HuH-7.5 (cell line): Measurements from ENCODE around the gene TBC1D5.
"Not testable (repeated sequence)": the region's sequence is repeated elsewhere in the genome, so short reads cannot be mapped to it uniquely, and the experiment has no call there.

Experiments used
- DNase-seq: peaks from one replicate; pipeline ENCODE4 v3.0.0; 2011; ENCODE audit warnings: low spot score

TBC1D5 gene

DNA sequence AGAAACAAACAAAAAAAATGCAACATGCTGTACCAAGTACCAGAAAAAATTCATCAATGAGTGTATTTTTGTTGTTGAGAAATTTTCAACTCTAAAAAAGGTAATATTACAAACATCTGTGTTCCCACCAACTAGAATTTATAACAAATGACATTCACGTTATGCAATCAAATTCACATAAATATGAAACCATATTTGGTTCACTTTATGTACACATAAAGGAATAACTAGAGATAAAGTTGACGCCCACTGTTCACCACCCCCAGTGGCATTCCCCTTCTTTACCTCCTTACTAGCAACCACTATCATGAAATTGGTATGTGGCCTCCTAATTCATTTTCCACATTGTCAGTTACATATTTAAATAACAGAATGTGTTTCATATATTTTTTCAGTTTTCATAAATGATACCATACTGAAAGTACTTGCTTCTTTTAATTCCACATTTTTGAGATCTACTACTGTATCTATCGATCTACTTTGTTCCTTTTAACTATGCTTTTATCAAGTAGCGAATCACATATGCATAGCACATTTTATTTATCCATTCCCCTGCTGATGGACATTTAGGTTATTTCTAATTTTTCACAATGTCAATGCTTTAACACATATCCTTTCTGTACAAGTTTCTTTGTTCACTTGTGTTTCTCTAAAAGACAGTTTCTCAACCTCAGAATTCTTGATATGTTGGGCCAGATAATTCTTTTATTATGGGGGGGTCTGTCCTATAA, 34.5 kb downstream of the TBC1D5 start:
- DNase-seq, result no peak

DNA sequence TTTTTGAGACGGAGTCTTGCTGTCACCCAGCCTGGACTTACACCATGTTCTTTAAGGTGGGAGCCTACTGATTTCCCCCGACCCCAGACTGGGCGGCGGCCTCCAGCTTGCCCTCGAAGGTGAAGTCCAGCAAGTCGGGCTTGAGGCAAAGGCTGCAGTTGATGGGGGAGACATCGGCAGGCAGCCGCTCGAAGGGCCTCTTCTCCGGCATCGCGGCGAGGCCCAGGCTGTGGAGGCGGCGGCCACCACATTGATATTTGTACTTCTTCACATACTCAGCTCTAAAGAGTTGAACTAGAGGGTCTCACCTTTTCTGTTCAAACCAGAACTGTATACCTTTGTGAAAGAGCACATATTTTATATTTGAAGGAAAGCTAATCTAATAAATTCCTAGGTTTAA, 36.4 kb downstream of the TBC1D5 start:
- not testable (repeated sequence) for DNase-seq

DNA sequence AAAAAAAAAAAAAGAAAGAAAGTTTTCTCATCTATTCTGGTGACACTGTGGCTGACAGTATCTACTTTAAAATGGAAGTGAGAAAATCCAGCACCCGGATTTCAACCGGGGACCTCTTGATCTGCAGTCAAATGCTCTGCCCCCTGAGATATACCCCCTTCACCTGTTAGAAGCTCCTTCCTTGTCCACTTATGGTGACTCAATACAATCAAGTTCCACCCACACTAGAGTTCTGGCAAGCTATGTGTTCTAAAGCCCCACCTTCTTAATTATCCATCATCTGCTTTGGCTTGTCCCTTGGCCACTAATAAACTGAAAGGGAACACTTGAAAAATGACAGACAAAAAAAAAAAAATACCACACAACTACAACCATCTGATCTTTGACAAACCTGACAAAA, 42.6 kb downstream of the TBC1D5 start:
- DNase-seq, result not testable (repeated sequence)

DNA sequence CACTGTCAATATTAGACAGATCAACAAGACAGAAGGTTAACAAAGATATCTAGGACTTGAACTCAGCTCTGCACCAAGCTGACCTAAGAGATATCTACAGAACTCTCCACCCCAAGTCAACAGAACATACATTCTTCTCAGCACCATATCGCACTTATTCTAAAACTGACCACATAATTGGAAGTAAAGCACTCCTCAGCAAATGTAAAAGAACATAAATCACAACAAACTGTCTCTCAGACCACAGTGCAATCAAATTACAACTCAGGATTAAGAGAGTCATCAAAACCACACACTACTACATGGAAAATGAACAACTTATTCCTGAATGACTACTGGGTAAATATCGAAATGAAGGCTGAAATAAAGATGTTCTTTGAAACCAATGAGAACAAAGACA, 46.8 kb downstream of the TBC1D5 start:
- not testable (repeated sequence) for DNase-seq

DNA sequence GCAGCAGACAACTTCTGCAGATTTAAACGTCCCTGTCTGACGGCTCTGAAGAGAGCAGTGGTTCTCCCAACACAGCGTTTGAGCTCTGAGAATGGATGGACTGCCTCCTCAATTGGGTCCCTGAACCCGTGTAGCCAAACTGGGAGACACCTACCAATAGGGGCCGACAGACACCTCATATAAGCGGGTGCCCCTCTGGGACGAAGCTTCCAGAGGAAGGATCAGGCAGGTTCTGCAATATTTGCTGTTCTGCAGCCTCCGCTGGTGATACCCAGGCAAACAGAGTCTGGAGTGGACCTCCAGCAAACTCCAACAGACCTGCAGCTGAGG, 48.8 kb downstream of the TBC1D5 start:
- DNase-seq, result not testable (repeated sequence)

DNA sequence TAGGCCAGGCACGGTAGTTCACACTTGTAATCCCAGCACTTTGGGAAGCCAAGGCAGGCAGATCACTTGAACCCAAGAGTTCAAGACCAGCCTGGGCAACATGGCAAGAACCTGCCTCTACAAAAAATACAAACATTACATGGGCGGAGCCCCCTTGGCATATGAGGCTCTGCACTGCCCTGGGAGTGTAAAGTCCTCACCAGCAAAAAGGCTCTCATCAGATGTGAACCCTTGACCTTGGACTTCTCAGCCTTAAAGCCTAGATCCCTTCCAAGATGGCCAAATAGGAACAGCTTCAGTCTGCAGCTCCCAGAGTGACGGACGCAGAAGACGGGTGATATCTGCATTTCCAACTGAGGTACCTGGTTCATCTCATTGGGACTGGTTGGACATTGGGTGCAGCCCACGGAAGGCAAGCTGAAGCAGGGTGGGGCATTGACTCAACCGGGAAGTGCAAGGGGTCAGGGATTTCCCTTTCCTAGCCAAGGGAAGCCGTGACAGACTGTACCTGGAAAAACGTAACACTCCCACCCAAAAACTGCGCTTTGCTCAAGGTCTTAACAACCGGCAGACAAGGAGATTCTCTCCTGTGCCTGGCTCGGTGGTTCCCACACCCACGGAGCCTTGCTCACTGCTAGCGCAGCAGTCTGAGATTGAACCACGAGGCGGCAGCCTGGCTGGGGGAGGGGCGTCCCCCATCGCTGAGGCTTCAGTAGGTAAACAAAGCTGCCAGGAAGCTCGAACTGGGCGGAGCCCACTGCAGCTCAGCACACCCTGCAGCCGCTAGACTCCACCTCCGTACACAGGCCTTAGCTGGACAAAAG, 49.4 kb downstream of the TBC1D5 start:
- DNase-seq, result not testable (repeated sequence)

DNA sequence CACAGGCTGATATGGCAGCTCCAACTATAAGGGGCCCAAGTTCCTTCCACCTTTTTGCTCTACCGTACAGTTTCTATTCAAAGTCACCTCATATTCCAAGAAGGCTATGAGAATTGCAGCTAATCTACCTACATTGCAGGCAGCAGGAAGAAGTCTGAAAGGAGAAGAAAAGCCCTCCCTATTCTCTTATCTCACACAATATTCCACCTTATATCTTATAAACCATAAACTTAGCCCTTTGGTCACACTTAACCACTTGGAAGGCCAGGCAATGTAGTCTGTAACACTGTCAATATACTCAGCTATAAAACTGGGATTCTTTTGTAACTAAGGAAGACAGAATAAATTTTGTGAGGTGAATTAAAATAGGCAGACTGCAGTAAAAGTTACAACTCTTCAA, 54.9 kb downstream of the TBC1D5 start:
- no peak for DNase-seq

DNA sequence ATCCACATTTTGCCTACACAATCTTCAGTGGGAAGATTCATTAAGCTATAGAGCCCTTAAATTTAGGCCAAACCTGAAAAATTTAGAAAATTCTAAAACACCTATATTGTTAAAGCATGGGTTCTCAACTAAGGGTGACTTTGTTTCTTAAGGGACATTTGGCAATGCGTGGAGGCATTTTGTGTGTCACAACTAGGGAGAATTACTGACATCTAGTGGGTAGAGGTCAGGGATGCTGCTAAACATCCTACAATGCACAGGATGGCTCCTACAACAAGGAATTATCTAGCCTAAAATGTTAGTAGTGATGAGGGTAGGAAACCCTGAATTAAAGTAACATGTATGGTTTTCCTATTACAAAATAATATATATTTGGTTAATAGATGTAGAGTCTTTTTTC, 55.8 kb downstream of the TBC1D5 start:
- no peak for DNase-seq

DNA sequence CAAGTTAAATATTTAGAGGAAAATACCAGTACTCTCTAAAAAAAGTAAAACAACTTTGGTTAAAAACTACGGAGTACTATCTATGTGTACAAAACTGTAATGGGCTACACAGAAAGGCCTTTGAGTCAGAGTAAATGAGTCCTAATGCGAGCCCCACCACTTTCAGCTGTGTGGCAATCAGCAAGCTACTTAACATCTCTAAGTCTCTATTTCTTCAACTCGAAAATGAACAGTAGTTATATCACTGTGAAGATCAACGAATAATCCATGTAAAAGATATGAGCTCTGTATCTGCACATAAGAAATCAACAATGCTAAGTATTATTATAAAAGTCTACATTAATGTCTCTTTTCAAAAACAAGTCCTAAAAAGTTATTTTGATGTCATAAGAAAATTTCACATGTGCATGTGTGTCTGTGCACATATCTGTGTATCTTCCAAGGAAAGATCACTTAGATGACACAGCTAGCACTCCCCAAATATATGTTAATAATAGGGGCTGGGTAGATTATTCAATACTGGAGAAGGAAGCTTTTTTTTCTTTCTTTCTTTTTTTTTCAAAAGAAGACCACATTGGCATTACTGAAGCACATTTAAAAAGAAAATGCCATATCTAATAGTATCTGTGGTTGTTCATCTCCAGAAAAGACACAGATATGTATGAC, 58.8 kb downstream of the TBC1D5 start:
- DNase-seq, result no peak

DNA sequence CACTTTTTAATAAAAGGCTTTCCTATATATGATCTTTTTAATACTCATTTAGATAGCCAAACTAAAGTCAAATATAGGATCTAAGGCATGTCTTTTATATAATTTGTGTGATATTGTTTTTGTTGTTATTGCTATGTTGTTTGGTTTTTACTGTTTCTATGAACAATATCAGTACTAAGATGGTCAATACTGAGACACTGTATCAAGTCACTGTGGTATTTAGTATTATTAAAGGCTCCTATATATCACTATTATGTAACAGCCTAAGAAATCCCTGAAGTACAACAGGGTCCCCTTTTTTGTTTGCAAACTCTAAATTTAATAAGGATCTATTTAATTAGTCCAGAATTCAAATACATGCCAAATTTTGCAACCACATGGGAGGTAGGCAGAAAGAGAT, 61.9 kb downstream of the TBC1D5 start:
- no peak for DNase-seq

DNA sequence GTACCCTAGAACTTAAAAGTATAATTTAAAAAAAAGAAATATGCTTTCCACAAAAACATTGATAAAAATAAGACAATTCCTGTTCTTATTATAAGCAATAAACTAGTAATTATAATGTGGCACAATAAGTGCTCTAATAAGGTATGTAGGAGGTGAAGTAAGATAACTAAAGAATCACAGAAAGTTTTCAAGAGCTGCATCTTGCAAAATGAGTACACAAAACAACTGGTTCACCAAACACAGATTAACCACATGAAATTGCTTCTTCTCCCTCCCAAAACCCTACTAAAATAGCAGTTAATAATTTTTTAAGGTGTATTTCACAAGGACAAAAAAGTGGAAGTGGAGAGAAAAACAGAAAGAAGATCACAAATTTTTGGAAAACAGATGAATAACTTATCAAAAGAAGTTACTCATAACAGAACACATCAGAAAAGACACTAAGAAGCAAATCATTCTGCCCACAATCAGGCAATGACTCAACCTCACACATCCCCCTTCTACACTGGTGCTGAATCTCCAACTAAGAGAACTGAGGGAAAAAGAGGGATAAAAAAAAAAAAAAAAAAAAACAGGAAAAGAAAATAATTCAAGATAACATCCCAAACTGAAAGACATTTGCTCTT, 64.2 kb downstream of the TBC1D5 start:
- DNase-seq, result no peak

DNA sequence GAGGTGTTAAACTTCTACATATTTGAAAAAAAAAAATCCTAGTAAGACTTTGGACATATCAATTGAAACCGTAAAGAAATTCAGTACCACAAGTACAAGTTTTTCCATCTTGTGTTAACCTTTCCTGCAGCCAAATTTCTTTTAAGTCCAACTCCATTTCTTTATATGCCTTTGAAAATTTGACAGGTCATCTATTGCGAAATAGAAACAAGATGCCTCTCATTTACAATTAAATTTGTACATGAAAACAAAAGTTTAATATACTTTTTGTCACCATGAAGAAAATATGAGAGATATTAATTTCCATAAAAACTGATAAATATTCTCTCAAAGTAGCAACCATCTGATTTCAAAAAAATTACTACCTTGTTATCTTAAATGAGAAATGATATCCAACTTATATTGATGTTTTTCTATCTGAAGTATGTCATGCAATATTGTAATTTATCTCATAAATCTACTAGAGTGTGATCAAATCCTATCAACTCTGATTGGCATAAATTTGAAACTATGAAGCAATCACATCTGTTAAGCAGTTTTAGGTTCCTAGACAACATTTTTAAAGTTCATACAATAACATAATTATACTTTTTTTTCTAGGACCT, 68.2 kb downstream of the TBC1D5 start:
- no peak for DNase-seq

DNA sequence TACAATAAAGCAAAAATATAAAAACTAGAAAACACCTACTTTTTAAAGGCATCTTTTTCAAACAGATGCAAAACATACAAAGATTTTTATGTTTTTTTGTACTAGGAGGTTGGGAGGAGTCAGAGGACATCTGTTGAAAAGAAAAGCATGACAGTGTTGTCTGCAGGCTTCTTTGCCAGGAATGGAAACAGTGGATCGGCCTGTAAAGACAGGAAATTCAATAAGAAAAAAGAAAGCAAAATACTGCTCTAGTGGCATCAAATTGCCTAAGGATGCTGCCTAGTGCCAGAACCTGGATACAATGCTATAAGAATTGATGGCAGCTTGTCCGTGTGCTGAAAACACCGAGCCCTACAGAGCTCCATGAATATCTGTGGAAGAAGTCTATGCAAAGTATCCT, 69.9 kb downstream of the TBC1D5 start:
- DNase-seq, result no peak

DNA sequence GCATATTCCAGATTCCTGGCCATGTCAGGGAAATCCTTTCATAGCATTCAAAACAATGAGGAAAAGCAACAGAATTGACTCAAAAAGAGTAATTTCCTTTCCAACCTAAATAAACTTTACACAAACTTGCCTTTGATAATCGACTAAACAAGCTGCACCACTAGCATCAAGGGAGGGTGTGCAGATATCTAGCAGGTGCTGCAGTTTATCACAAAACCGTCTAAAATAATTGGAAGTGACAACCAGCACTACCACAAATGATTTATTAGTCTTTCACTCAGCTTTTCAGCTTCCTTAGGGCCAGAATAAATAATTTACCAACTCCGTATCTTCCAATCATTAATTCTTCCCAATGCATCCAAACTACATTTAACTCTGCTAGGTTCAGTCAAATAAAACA, 71.7 kb downstream of the TBC1D5 start:
- DNase-seq, result no peak

DNA sequence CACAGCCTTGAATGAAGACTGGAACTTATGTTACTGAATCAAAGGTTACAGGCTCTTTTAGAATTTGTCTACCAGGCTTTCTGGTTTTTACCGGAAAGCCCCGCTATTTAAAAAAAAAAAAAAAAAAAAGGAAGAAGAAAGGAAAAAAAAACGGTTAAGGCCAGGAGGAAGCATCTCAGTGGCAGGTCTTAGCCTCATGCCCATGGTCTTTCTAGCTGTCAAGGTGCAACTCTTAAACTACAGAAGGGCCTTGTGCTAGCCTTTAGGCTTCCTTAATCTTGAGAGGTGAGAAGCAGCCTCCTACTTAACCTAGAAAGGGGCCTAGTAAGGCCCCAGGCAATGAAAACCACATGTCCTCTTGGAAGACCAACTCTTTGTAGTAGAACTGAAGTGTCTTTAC, 77.5 kb downstream of the TBC1D5 start:
- no peak for DNase-seq

DNA sequence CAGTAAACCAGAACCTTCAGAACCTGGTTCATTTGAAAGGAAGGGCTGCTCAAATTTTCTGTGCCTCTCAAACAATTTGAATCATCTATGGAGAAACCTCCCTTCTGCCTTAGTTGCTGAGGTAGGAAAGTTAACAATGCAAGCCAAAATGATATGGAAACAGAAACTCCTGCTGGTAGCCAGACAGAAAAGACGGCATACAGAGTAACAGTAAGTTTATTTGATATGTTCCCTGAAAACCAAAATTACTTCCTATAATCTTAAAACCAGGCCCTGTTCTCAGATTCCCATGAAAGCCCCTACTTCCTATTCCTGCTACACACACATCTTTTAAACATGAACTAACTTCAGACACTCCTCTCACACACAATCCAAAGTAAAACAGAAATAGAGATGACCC, 86.2 kb downstream of the TBC1D5 start:
- no peak for DNase-seq

DNA sequence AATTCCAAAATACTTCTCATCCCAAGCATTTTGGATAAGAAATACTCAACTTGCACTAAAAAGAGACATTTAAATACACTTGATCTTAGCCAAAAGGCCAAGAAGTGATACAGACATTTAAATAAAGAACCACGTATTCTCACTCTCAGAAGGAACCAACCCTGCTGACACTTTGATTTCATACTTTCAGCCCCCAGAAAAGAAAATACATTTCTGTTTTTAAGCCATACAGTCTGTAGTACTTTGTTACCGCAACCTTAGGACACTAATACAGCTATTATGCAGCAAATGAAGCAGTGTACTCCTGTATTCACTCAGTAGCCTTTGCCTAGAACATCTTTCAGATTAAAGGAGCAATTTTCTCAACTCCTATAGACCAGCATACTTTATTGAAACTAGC, 86.7 kb downstream of the TBC1D5 start:
- DNase-seq, result no peak

DNA sequence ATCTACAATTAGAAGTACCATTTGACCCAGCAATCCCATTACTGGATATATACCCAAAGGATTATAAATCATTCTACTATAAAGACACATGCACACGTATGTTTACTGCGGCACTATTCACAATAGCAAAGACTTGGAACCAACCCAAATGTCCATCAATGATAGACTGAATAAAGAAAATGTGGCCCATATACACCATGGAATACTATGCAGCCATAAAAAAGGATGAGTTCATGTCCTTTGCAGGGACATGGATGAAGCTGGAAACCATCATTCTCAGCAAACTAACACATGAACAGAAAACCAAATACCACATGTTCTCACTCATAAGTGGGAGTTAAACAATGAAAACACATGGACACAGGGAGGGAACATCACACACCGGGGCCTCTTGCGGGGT, 92.7 kb downstream of the TBC1D5 start:
- not testable (repeated sequence) for DNase-seq

DNA sequence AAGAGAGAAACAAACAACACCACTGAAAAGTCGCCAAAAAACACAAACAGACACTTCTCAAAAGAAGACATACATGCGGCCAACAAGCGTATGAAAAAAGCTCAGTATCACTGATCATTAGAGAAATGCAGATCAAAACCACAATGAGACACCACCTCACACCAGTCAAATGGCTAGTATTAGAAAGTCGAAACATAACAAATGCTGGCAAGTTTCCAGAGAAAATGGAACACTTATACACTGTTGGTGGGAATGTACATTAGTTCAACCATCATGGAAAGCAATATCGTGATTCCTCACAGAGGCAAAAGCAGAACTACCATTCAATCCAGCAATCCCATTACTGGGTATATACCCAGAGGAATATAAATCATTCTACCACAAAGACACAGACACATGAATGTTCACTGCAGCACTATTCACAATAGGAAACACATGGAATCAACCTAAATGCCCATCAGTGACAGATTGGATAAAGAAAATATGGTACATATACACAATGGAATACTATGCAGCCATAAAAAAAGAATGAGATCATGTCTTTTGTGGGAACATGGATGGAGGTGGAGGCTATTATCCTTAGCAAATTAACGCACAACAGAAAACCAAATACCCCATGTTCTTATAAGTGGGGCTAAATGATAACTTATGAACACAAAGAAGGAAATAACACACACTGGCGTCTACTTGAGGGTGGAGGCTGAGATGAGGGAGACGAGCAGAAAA, 93.6 kb downstream of the TBC1D5 start:
- DNase-seq, result not testable (repeated sequence)

DNA sequence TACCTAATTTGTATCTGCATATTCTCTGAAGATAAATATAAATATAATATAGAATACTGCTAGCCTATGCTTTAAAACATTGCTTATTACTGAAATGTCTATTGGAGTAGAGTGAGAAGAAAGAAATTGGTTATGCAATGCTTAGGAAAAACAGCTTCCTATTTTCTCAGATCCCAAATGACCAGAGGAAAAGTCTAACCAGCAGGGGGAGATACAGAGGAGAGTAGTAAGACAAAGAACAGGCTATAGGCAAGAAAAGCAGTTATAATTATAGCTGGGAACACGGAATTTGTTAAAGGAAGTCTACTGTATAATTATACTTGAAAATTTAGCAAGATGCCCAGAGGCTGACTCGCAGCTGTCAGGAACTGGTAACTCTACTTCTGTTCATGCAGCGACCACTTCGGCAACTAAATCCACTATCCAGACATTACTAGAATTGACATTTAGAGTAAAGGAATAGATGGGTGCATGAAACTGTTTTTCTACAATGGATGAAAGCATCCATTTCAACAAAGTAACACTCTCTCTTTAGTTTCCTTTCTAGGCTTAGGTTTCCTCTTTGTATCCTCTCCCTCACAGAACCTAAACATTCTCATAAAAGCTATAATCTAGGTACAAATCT, 97.2 kb downstream of the TBC1D5 start:
- peak; percentile 45 for DNase-seq

DNA sequence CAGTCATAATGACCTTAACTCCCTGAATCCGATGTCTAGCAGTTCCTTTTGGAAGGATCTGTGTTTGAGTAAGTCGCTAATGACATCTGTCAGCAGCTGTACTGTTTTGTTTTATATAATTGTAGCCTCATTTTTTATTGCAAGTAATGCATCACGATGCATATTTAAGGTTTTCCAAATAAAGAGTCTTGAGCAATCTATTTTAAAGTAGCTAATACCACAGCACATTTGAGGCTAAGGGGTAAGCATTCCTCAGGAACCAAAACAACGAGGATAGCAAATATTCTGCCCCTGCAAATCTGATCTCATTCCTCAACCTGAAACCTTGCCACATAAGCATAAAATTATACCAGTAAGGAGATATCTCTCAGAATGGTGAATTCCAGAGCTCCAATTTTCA, 98.7 kb downstream of the TBC1D5 start:
- DNase-seq, result no peak
